Right lobe of liver (tissue), 6 donors: Measurements from ENCODE around the gene ANKRD33B. TPM values are rescaled to one million over a fixed set of nuclear protein-coding genes. Genes with fewer than 3 reads are reported as not detected.

Source experiments
- ATAC-seq, 4 donors: fragments of 200-7000 bp; cut with Tn5 transposase; one replicate each; pipeline ENCODE4 v1.9.1; 2020; ENCODE audit warnings: mild to moderate bottlenecking in 4 of 4, moderate library complexity in 4 of 4
- DNase-seq, 3 donors: peaks; one replicate each; pipeline ENCODE4 v3.0.0-alpha.2; 2020
- H3K27ac ChIP-seq, 3 donors: fragments of 200-600 bp; one replicate each; pipeline ENCODE4 v1.8.0; 2022
- H3K27me3 ChIP-seq, 2 donors: fragments of 200-600 bp; one replicate each; pipeline ENCODE4 v1.8.0; 2022
- H3K36me3 ChIP-seq, 4 donors: fragments of 200-600 bp; sonication (generic) in 1 of 4; one replicate each; pipeline versions ENCODE4 v1.5.1 to v1.8.0; 2017 to 2022; ENCODE audit warnings: control low read depth in 1 of 4
- H3K4me1 ChIP-seq, 4 donors: fragments of 200-600 bp; sonication (generic) in 1 of 4; one replicate each; pipeline versions ENCODE4 v1.5.1 to v1.8.0; 2017 to 2022; ENCODE audit warnings: control low read depth in 1 of 4
- H3K4me3 ChIP-seq, 3 donors: fragments of 200-600 bp; one replicate each; pipeline ENCODE4 v1.8.0; 2022
- H3K9me3 ChIP-seq, 4 donors: fragments of 200-600 bp; sonication (generic) in 1 of 4; one replicate each; pipeline versions ENCODE4 v1.5.1 to v1.8.0; 2017 to 2022; ENCODE audit warnings: control low read depth in 1 of 4
- CTCF ChIP-seq, 4 donors: fragments of 200-600 bp in 3 of 4; fragments of 450-650 bp in 1 of 4; IDR thresholded peaks; one replicate each; pipeline versions ENCODE4 v1.5.1 to v1.8.0; 2016 to 2022; ENCODE audit warnings: antibody characterized with exemption in 4 of 4, mild to moderate bottlenecking in 2 of 4
- POLR2A ChIP-seq: fragments of 450-650 bp; IDR thresholded peaks from one replicate; pipeline ENCODE4 v1.6.1; 2017; ENCODE audit warnings: antibody characterized with exemption, mild to moderate bottlenecking
- WGBS: methylation state at CpG from one replicate; pipeline ENCODE4 v1.1.6; 2018; ENCODE audit warnings: low coverage, low lambda C conversion rate; ENCODE audit not compliant: insufficient coverage; ENCODE audit errors: missing lambda C conversion rate; 5-methylcytosine and 5-hydroxymethylcytosine counted together
- intact Hi-C, 2 donors: fragments of 100-400 bp; cut with DNase I; formaldehyde crosslinking; loops; one replicate each; pipeline versions ENCODE4 v1.11.2 to v1.14.1; 2022
- total RNA-seq, 6 experiments: library from RNA; depleted of rRNA in 2 of 6; stranded (reverse); fragments of >200 nt in 2 of 6; fragmentation: NEBNext Ultra II Directional in 3 of 6; extraction: Animal tissue kit (Norgen Biotek cat#: 25700) in 3 of 6; gene quantifications; one replicate each; pipeline versions ENCODE4 v1.1.0 to v1.2.4, GENCODE V29; 2016 to 2023
- donor health status: DM: no; HTN: yes; CAD: no.
- donor health status: DM: no; HTN: no; CAD: no.
- donor health status: DM: no; HTN: no; CAD: no.
- donor health status: DM: no; HTN: yes; CAD: no.
- donor health status: DM: no; HTN: yes; CAD: no.

The ANKRD33B gene
- total RNA-seq, 6 experiments from 2014 or later = 0.16 to 1.3 (median 0.29) TPM

- no peak overlapping the region for H3K27ac ChIP-seq
- 85% methylated on average over 14 of the region's 14 CpGs for WGBS
- intact Hi-C loops = loop anchor here in 1 of 2 donors (10.0 kb wide), 1 partner anchor 164 kb away; no protein-coding TSS in a partner anchor
- H3K27me3 ChIP-seq = no peaks in the 10 kb centered on the region
- TF ChIP-seq CTCF (IDR thresholded peaks at IDR 0.05) (no peak), POLR2A (no peak)
- no peak for DNase-seq
- no peak overlapping the region for H3K4me3 ChIP-seq
- no peaks in the 10 kb centered on the region for H3K9me3 ChIP-seq
- H3K36me3 ChIP-seq = no peaks in the 10 kb centered on the region
- no peak for ATAC-seq
- no peaks in the 10 kb centered on the region for H3K4me1 ChIP-seq
Observed at GRCh38 chr5:10690460-10691440, 126.9 kb downstream of the ANKRD33B start.

- no peak for DNase-seq
- no peaks in the 10 kb centered on the region for H3K27me3 ChIP-seq
- intact Hi-C loops = loop anchor here in 1 of 2 donors (10.0 kb wide), 1 partner anchor 163 kb away; no protein-coding TSS in a partner anchor
Observed at GRCh38 chr5:10691826-10692785, 128.2 kb downstream of the ANKRD33B start.

GRCh38 chr5:10695055-10695649 lies 131.3 kb downstream of the ANKRD33B start:
- TF ChIP-seq POLR2A = no peak
- TF ChIP-seq CTCF (IDR thresholded peaks at IDR 0.05) = peak; percentile 63 to 91 (median 87)
- peak; percentile 76 to 82 (median 76) for DNase-seq
- no peak overlapping the region for H3K4me3 ChIP-seq
- ATAC-seq = peak; percentile 92 to 97 (median 94)
- no peak overlapping the region for H3K27ac ChIP-seq
- H3K4me1 ChIP-seq = no peaks in the 10 kb centered on the region
- H3K27me3 ChIP-seq = no peaks in the 10 kb centered on the region
- WGBS = 18% methylated on average over 7 of the region's 14 CpGs
- no peaks in the 10 kb centered on the region for H3K36me3 ChIP-seq
- intact Hi-C loops = loop anchor here in 1 of 2 donors (10.0 kb wide), 1 partner anchor 160 kb away; no protein-coding TSS in a partner anchor
- H3K9me3 ChIP-seq = no peaks in the 10 kb centered on the region

More at GRCh38 chr5:10691826-10692785, 128.2 kb downstream of the ANKRD33B start:
- H3K4me3 ChIP-seq = no peak overlapping the region
- H3K27ac ChIP-seq = no peak overlapping the region
- no peaks in the 10 kb centered on the region for H3K36me3 ChIP-seq
- no peaks in the 10 kb centered on the region for H3K9me3 ChIP-seq
- TF ChIP-seq CTCF (IDR thresholded peaks at IDR 0.05) = no peak
- no peak for TF ChIP-seq POLR2A
- ATAC-seq = no peak
- no peaks in the 10 kb centered on the region for H3K4me1 ChIP-seq
- 86% methylated on average over 13 of the region's 16 CpGs for WGBS
